HG03520 (cell line): Measurements from ENCODE around the gene NCOA6.
"Not testable (repeated sequence)": the region's sequence is repeated elsewhere in the genome, so short reads cannot be mapped to it uniquely, and the experiment has no call there.

Experiments
- ATAC-seq: cut with Tn5 transposase; IDR thresholded peaks from one replicate; pipeline ENCODE4 v1.9.1; 2021; ENCODE audit warnings: mild to moderate bottlenecking, moderate library complexity; ENCODE audit not compliant: unreplicated experiment

NCOA6 gene

DNA sequence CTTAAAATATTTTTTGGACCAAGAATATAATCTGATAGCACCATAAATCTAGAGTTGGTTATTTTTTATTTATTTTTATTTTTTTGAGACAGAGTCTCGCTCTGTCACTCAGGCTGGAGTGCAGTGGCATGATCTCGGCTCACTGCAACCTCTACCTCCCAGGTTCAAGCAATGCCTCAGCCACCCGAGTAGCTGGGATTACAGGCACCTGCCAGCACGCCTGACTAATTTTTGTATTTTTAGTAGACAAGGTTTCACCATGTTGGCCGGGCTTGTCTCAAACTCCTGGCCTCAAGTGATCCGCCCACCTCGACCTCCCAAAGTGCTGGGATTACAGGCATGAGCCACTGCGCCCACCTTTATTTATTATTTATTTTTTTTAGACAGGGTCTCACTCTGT, 45.2 kb downstream of the NCOA6 start:
- not testable (repeated sequence) for ATAC-seq

DNA sequence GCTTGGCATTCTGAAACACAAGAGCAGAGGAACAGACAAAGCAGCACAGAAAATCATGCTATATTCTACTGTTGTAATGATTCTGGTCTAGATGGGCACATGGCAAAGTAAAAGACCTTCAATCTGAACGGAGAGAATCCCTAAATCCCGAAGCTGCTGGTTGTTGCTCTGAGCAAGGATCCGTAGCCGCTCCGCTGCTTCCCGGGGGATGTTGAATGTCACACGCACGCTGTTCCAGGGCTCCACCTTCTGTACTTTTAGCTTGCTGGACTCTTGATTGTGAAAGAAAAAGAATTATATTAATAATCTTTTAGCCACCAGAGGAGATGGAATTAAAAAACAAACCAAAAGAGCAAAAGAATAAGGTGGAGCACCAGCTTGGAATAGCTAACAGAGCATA, 49.3 kb downstream of the NCOA6 start:
- no peak for ATAC-seq

DNA sequence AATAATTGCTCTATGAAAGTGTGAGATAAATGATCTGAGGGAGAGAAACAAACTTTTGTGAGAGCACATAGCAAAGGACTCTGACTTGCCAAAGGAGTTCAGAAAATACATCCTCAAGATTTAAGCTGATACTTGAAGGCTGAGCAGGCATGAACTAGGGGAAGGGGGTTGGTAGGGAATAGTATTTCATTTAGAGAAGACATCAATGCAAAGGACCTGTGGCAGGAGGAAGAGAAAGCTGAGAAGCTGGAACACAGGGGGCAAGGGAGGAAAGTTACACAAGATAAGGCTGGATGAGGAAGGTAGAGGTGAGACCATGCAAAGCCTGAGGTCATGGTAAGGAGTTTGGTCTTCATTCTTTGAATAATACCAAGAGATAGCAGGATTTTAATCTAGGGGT, 50.6 kb downstream of the NCOA6 start:
- no peak for ATAC-seq

DNA sequence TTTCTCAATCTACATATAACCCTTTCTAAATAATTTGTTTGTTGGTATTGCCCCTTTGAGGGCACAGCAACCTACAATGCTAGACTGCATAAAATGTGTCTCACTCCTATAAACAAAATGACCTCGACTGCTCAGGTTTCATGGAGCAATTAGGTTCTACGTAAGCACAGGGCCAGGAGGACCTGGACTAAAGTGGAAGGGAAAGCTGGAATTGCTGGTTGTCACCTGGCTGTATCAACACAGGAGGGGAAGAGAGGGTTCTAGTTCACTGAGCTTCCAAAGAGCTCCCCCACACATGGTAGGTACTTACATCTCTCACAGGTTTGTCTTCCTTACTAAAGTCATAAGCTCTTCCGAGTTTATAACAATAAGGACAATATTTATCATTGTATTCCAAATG, 51.0 kb downstream of the NCOA6 start:
- no peak for ATAC-seq

DNA sequence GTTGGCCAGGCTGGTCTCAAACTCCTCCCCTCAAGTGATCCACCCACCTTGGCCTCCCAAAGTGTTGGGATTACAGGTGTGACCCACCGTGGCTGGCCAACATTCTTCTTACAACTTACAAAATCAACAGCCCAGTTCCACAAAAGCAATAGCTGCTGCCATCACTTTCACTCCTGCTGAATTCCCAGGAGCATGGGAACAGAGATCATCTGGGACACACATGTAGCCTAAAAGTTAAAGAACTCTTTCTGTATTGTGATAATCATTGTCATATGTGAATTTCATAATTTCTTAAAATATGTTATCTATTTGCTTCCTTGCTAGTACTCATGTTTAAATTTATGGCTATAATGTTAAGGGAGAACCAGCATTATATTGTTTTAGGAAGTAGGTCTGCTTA, 51.7 kb downstream of the NCOA6 start:
- no peak for ATAC-seq

DNA sequence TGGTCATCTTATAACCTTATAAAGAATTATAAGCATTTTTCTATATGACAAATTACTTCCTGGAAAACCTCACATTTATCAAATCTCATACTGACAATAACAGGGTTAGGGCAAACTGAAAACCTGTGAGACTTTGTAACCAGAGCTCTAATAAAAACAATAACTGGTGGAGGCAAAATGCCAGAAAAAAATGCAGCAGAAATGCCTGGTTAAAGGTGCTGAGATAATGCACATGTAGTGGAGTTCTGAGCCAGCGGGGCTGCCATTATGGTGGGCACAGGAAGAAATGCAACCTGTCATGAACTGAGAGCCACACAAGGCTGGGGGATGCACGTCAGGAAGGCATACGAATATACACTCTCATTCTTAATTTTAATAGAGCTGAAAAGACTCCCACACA, 53.0 kb downstream of the NCOA6 start:
- no peak for ATAC-seq

DNA sequence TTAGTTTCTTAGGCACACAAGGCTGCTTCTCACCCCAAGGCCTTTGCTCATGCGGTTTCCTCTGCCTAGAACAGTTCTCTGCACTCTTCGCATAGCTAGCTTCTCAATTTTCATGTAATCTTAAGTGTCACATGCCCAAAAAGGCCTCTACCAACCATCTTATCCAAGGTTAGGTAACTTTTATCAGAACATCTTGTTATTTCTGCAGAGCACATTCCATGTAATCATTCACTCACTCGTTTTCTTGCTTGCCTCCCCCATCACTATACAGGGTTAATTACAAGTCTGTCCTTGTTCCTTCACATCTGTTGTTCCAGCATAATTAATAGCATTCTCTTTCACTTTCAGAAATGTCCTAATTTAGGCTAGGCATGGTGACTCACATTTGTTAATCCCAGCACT, 53.8 kb downstream of the NCOA6 start:
- ATAC-seq = no peak

DNA sequence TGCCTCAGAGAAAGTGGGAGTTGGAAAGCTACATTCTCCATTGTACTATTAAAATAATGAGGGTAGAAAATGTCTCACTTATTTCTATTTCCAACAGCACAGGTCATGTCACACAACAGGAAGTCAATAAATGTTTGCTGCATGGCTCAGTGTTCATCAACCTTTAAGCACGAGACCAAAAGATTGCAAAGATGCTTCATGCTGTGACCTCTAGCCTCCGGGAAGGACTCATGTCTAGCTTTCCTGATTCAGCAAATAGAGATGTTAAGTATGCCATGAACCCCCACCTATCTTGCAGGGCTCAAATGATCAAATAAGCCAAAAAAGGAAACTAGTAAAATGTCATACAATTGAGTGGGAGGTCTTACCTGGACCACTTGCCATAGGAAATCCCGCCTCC, 57.4 kb downstream of the NCOA6 start:
- ATAC-seq = no peak

DNA sequence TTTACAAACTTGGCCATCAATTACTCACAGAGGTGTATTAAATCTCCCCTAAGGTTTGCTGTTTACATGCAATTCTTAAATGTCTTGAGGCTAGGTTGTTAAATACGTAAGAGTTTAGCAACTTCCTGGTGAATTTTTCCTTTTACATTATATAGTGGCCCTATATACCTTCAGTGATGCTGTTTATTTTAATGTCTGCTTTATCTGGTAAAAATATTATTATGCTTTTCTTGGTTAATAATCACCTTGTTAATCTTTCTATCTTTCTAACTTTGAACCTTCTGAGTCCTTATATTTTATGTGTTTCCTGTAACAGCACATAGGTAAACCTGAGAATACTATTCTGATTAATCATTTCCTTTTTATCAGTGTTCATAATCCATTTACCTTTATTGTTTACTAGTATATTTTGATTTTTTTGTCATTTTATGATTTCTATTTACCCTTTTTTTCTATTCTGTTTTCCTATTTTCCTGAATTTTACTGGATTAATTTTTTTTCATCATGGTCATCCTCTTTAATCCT, 63.4 kb downstream of the NCOA6 start:
- ATAC-seq = no peak

DNA sequence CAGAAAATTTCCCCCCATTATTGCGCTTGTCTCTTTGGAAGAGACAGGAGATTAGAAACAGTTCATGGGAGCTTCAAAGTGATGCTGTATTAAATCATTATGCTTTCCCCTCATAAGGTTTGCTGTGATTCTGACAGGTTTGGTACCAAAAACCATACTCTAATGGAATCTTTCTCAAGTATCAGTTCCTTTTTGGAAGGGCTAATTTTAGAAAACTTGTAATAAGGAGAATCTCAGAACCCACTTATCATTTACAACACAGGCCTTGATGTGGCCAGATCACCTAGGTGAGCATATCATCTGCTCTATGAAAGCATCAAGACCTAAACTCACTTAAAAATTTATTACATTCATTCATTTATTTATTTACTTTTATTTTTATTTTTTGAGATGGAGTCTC, 70.1 kb downstream of the NCOA6 start:
- no peak for ATAC-seq

DNA sequence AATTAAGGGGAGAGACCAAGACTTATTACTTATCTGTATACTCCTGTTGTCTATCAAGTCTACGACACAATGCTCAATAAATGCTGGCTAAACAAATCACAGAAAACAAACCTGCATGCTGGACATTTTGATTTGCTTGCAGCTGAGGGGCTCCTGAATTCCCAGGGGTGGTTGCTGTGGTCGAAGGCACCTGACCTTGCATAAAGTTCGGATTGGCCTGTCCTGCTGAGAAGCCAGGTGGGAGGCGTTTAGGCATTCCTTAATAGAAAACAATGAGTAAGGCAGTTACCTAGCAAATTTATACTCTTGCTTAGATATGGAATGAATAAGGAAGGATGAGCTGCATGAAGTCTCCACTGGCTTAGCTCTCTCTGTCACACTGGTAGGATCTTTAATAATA, 70.8 kb downstream of the NCOA6 start:
- no peak for ATAC-seq

DNA sequence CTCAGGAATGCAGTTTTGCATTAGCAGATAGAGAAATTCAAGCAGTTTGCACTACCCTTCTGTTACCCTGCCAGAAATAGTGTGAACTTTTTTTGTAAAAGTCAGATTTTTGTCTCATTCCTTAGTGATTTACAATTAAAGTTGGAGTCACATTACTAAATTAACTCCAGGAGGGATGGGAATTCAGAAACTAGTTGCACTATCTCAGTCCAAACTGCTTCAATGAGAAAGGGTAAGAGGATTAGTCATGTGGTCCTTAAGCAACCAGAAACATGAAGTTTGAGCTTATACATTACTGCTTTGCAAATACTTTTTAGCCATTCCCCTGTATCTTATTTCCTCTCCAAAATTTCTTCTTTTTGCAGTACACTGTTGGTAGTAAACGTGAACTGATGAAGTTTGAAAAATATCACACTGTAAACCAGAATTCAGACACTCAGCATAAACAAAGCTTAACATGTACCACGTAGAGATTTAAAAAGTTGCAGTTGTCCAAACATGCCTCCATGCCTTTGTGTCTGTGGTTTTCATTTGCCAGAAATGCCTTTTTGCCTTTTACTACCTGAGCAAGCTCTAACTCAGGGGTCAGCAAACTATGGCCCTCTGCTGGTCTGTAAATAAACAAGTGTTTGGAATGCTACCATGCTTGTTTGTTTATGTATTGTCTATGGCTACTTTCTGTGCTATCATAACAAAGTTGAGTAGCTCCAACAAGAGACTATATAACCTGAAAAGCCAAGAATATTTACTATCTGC, 71.6 kb downstream of the NCOA6 start:
- ATAC-seq = no peak

DNA sequence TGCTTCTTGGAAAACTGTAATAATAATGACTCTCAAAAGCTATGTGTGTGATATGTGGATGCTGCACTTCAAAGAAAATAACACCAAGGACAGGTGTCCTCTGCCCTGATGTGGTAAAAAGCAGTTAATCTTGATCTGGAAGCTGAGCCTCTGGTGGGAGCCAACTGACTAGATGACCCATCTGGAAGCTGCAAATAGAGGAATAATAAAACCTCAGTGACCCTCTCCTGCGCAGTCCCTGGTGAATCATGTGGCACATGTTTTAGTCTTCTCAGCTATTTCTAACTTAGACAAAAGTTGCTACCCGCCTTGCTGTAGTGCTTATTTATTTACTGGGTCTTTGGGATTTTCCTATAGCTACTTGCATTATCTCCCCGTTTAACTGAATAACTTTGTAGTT, 74.0 kb downstream of the NCOA6 start:
- no peak for ATAC-seq

DNA sequence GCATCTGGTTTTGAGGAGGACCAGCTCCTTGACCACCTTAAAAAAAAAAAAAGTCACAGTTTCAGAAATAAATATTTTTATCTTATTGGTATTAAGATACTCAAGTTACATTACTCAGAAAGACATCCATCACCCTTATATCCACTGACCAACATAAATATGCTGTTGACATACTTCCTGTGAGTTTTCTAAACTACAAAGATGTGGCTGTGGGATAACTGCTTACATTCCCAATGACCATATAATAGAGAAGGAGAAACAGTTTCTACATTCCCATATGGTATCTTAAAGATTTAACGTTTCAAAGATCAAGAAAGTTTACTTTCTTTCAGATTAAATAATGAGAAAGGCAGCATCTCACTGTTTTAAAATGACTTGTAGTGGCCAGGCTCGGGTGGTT, 75.0 kb downstream of the NCOA6 start:
- ATAC-seq = no peak

DNA sequence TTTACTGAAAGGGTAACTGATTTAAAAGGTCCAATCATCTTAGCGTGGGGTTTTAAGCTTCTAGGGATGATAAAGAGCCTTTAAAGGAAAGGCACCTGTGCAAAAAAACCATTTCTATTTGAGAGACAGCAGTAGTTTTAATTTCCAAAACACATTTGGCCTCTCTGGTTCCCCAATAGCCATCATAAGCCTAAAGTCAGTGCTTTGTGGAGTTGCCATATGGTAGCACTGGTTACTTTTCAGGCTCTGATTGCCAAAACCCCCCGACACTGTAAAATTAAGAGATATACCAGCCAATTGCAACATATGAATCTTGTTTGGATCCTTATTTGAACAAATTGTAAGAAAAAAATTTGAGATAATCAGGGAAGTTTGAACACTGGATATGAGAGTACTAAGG, 76.7 kb downstream of the NCOA6 start:
- no peak for ATAC-seq

DNA sequence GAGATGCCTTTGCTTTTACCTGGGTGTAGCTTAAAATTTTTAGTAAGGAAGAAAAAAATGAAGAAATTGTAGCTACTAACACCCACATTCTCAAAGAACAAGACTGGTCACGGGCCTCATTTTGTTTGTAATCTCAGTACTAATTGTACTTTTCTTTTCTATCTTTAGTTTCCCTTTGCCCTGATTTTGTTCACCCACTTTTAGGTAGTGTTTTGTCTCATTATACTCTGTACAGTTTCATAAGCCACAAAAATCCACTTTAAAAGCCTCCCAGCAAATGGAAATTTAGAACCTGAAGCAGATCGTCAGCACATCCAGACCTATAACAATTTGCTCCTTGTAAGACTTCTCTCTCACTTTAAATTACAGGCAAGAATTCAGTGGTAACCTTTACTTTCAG, 78.0 kb downstream of the NCOA6 start:
- ATAC-seq = no peak

DNA sequence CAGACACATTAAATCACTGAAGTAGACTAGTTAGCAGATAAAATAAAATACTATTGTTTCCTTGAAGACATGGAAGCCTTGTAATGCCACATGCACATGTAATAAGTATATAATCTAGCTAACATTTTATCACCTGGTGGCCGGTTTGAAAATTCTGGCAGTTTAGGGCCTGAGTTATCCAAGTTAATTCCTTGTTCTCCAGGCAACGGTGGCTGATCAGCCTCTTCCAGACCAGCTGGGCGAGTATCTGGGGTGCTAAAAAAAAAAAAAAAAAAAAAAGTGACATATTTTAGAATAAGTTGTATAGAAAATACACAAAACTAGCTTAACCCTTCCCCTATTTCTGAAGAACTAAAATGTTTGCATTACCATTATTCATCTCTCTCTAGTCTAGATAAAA, 78.8 kb downstream of the NCOA6 start:
- ATAC-seq = no peak

DNA sequence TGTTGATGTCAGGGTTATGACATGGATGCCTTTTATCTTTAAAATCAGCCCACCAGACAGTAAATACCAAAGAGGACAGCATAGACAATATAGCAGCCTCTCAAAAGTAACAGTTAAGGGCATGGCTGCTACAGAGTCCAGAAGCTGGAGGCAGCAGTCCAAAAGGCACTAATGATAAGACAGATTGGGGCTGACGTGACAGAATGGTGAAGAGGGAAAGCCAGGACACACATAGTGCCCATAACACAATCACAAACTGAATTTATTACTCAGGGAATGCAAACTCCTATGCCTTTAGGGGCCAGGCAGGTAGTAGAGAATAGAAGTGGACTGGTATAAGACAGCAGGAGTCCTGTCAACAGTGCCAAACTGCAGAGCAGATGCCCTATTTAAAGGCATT, 80.6 kb downstream of the NCOA6 start:
- no peak for ATAC-seq

DNA sequence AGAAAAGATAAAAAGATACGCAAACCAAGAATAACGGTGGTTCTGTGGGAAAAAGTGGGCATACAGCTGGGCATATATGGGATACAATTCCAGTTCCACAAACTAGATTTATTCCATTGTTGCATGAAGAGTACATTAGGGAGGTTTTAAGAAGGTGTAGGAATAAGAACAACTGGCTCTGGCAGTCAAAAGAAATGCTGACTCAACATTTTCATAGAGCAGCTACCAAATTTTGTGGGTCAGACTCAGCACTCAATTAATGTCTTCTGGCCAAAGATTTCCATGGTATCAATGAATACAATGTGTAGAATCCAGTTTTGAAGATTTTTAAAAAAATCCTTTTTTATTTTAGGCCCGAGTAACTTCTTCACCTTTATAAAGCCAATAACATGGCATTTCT, 81.1 kb downstream of the NCOA6 start:
- no peak for ATAC-seq

DNA sequence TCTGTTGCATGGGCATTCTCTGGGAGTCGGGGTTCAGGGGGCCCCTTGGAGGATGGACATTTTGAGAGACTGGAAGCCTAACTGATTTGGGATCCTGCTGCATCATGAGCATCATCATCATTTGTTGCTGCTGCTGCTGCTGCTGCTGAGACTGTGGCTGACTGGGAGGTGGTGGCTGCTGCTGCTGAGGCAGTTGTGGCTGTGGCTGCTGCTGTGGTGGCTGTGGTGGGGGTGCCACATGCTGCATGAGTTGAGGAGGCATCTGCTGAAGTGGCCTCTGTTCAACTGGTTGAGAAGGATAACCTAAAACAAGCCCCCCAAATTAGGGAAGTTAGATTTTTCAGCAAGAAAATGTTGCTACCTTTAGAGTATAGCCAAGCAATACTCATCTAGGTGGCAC, 82.4 kb downstream of the NCOA6 start:
- ATAC-seq = no peak

DNA sequence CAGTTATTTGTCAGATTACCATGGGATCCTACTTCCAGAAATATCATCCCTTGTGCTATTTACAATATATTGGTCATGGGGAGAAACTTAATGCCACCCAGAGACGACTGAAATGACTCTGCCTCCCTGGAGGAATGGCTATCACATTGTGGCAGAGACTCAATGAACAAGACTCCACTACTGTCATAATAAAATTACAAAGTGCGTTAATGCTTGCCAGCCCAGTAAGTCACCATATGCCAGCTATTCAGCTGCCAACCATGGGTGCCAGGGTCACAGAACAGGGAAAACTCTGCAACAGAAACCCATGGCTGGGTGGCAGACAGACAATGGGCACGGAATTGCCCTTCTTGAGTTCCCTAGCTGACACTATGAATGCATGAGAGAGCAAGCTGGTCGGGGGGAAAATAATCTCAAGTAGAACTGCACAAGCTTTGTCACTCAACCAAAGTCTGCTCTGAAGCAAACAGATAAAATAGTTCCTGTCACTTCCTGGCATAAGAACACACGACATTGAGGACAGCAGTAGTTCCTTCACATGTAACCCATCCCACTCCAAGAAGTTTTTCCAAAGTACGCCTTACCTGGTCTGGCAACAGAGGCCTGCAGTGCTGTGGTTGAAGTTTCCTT, 89.2 kb downstream of the NCOA6 start:
- no peak for ATAC-seq

DNA sequence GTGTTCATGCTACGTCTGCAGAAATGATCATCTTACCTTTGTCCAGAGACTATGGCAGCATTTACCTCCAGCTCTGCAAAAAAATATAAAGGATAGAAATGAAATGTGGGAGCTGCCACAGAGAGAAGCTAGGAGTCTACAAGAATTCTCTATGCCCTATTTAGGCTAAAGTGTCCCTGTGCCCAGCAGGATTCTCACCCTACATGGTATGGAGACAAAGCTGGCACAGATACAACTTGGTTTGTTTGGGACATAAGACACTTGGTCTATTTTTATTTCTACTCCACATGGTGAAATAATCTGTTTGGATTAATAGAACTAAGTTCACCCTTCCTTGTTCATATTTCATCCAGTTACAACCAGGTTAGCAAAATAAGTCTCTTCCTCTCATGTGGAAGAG, 92.9 kb downstream of the NCOA6 start:
- ATAC-seq = no peak

DNA sequence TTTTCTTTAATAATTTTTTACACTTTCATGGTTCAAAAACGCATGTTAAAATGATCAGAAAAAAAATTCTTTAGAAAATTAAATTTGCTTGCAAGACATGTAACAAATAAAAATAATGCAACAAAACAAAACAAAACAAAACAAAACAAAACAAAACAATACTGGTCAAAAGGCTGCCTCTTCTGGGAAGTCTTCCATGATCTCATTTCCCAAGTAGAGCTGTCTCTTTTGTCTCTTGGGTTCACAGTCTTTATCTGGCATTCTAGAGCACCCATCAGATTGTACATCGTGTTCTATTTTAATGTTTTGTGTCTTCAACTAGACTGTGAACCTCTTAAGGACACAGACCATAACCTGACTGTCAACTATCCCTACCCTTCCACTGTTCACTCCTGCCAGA, 96.0 kb downstream of the NCOA6 start:
- ATAC-seq = no peak
